Measurements from ENCODE around the gene KRTAP5-6. TPM values are rescaled to one million over a fixed set of nuclear protein-coding genes. Genes with fewer than 3 reads are reported as not detected.
A peak's percentile ranks its signal among the peaks of the same experiment; 100 is the strongest.

The KRTAP5-6 gene
- total RNA-seq, 1 donor from 2014 or later: not detected

- H3K4me3 Mint-ChIP-seq (ENCODE audit: unreplicated experiment): no peak overlapping the region
These were observed 46.0 kb downstream of the KRTAP5-6 start for GRCh38 chr11:1742869-1743584.

GRCh38 chr11:1743585-1744136 is 46.7 kb downstream of the KRTAP5-6 start:
- no peak overlapping the region for H3K4me3 Mint-ChIP-seq (ENCODE audit: unreplicated experiment)
- TF ChIP-seq CTCF (IDR thresholded peaks at IDR 0.05; ENCODE audit: unreplicated experiment): no peak
- H3K27ac Mint-ChIP-seq (ENCODE audit: unreplicated experiment): no peak overlapping the region
- no peaks in the 10 kb centered on the region for H3K9me3 Mint-ChIP-seq (ENCODE audit: unreplicated experiment)
- DNase-seq (ENCODE audit: low spot score): no peak
- H3K36me3 Mint-ChIP-seq (ENCODE audit: low read depth, unreplicated experiment): no peaks in the 10 kb centered on the region
- H3K27me3 Mint-ChIP-seq (ENCODE audit: unreplicated experiment): peaks cover 9% of the 10 kb centered on the region
- no peaks in the 10 kb centered on the region for H3K4me1 Mint-ChIP-seq (ENCODE audit: unreplicated experiment)

More at GRCh38 chr11:1742869-1743584, 46.0 kb downstream of the KRTAP5-6 start:
- H3K27ac Mint-ChIP-seq (ENCODE audit: unreplicated experiment): no peak overlapping the region
- H3K4me1 Mint-ChIP-seq (ENCODE audit: unreplicated experiment): no peaks in the 10 kb centered on the region
- TF ChIP-seq CTCF (IDR thresholded peaks at IDR 0.05; ENCODE audit: unreplicated experiment): no peak
- no peak for DNase-seq (ENCODE audit: low spot score)
- peaks cover 9% of the 10 kb centered on the region for H3K27me3 Mint-ChIP-seq (ENCODE audit: unreplicated experiment)
- peaks cover 4% of the 10 kb centered on the region for H3K36me3 Mint-ChIP-seq (ENCODE audit: low read depth, unreplicated experiment)
- H3K9me3 Mint-ChIP-seq (ENCODE audit: unreplicated experiment): no peaks in the 10 kb centered on the region

GRCh38 chr11:1744137-1744886 is 47.3 kb downstream of the KRTAP5-6 start:
- no peaks in the 10 kb centered on the region for H3K4me1 Mint-ChIP-seq (ENCODE audit: unreplicated experiment)
- no peak overlapping the region for H3K4me3 Mint-ChIP-seq (ENCODE audit: unreplicated experiment)
- no peaks in the 10 kb centered on the region for H3K9me3 Mint-ChIP-seq (ENCODE audit: unreplicated experiment)
- no peak for DNase-seq (ENCODE audit: low spot score)
- peaks cover 9% of the 10 kb centered on the region for H3K27me3 Mint-ChIP-seq (ENCODE audit: unreplicated experiment)
- TF ChIP-seq CTCF (IDR thresholded peaks at IDR 0.05; ENCODE audit: unreplicated experiment): no peak
- no peaks in the 10 kb centered on the region for H3K36me3 Mint-ChIP-seq (ENCODE audit: low read depth, unreplicated experiment)
- no peak overlapping the region for H3K27ac Mint-ChIP-seq (ENCODE audit: unreplicated experiment)

- no peak for DNase-seq (ENCODE audit: low spot score)
- H3K36me3 Mint-ChIP-seq (ENCODE audit: low read depth, unreplicated experiment): no peaks in the 10 kb centered on the region
- H3K4me3 Mint-ChIP-seq (ENCODE audit: unreplicated experiment): no peak overlapping the region
- peak overlapping the region; percentile 34 for H3K27ac Mint-ChIP-seq (ENCODE audit: unreplicated experiment)
- no peaks in the 10 kb centered on the region for H3K9me3 Mint-ChIP-seq (ENCODE audit: unreplicated experiment)
- peaks cover 7% of the 10 kb centered on the region for H3K4me1 Mint-ChIP-seq (ENCODE audit: unreplicated experiment)
- TF ChIP-seq CTCF (IDR thresholded peaks at IDR 0.05; ENCODE audit: unreplicated experiment): no peak
- H3K27me3 Mint-ChIP-seq (ENCODE audit: unreplicated experiment): peaks cover 10% of the 10 kb centered on the region
These were observed 48.1 kb downstream of the KRTAP5-6 start for GRCh38 chr11:1744891-1745700.
